ENCODE data around the gene EMX2.
A peak's percentile ranks its signal among the peaks of the same experiment; 100 is the strongest.

EMX2 gene

DNA sequence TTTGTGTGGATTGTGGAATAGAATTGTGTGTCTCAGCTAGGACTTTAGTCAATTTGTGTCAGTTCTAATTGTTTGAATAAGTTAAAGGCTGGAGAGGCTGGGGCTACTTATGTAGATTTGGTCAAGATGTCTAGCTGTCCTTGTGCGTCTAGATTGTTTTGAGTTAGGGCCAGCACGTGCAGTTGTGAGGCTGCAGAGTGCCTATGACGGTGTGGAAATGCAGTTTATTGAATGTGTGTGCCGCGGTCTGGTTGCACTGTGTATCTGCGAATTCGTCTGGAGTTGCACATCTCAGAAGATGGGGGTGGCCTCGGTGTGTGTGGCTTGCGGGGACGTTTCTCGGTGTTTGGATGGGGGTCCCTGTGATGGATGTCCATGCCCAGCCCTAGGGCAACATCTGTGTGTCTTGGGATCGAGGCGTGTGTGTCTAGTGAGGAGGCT is 10.2 kb downstream of the EMX2 start:
- DNase-seq (ENCODE audit: extremely low read depth, low read depth) = no peak
- H3K4me3 ChIP-seq (replicated peaks; ENCODE audit: low read depth, low read length) = no peak overlapping the region
- TF ChIP-seq, protein P1, sequence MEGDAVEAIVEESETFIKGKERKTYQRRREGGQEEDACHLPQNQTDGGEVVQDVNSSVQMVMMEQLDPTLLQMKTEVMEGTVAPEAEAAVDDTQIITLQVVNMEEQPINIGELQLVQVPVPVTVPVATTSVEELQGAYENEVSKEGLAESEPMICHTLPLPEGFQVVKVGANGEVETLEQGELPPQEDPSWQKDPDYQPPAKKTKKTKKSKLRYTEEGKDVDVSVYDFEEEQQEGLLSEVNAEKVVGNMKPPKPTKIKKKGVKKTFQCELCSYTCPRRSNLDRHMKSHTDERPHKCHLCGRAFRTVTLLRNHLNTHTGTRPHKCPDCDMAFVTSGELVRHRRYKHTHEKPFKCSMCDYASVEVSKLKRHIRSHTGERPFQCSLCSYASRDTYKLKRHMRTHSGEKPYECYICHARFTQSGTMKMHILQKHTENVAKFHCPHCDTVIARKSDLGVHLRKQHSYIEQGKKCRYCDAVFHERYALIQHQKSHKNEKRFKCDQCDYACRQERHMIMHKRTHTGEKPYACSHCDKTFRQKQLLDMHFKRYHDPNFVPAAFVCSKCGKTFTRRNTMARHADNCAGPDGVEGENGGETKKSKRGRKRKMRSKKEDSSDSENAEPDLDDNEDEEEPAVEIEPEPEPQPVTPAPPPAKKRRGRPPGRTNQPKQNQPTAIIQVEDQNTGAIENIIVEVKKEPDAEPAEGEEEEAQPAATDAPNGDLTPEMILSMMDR (IDR thresholded peaks at IDR 0.05; ENCODE audit: low read depth, low read length, missing control alignments) = no peak

DNA sequence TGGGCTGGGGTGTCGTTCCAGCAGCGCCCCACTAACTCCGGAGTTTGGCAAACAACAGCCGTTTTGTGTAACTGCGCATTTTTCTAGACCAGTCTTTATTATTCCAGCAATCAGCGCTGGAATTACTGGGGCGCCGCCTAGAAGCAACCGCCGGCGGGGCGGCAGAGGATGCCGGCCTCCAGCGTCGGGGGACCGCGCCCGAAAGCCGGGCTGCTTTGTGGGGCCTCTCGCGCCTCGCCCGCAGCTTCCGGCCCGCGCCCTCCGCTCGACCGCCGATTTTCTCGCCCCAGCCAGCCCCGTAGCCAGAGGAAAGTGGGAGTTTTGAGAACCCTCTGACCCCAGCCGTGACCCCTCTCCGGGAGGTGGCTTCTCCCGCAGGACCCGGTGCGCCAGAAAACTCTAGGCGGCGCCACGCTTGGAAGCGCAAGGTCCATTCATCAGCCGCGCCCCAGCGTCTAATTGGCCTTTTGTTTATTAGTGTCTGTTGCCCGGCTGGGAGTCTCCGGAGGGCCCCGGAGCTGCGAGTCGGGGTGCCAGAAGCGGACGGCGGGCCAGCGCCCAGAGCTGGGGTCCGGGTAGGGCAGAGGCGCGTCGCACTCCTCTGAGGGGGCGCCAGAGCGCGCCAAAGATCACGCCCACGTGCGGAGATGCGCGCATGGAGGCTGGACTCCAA is 10.7 kb downstream of the EMX2 start:
- H3K4me3 ChIP-seq (replicated peaks; ENCODE audit: low read depth, low read length) = no peak overlapping the region
- TF ChIP-seq, protein P1 (IDR thresholded peaks at IDR 0.05; ENCODE audit: low read depth, low read length, missing control alignments) = peak; percentile 25
- DNase-seq (ENCODE audit: extremely low read depth, low read depth) = no peak

DNA sequence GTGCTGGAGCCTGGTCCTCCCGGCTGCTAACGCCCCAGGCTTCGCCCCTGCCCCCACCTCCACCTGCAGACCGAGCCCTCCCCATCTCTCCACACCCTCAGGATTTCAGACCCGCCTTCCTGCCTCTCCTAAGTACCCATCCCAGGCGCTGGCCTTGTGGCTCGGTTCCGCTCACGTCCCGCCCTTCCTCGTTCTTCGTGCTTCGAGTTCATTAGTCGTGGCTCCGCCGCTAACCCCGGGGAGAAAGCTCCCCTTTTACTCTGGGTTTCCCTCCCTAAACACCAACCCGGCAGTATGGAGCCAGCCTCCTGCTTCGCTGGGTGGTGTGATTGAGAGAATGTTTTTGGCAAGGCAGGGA is 11.2 kb downstream of the EMX2 start:
- H3K4me3 ChIP-seq (replicated peaks; ENCODE audit: low read depth, low read length) = no peak overlapping the region
- DNase-seq (ENCODE audit: extremely low read depth, low read depth) = no peak
- TF ChIP-seq, protein P1 (IDR thresholded peaks at IDR 0.05; ENCODE audit: low read depth, low read length, missing control alignments) = no peak

DNA sequence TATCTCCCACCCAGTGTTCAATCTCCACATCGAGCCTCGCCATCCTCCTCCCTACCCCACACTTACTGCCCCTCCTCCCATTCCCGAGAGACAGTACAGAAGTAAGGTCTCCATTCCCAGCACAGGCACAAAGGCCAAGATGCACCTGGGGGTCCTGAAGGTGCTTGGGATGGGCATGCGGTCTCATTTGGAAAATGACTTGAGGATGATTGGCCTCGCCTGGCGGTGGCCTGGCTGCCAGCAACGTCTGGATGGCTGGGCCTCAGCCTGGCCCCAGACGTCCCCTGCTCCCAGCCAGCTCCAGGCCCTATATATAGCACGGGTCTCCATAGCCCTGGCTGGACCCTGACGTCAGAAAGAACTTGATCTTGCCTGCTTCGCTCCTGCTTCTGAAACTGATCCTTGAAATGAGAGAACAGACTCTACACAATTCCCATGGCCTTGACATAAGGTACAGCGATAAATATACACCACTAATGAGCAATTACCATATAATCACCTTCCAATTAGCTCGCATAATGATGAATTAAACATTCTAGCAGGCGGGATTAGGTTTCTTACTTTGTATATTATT is 11.8 kb downstream of the EMX2 start:
- no peak overlapping the region for H3K4me3 ChIP-seq (replicated peaks; ENCODE audit: low read depth, low read length)
- TF ChIP-seq, protein P1 (IDR thresholded peaks at IDR 0.05; ENCODE audit: low read depth, low read length, missing control alignments) = no peak
- DNase-seq (ENCODE audit: extremely low read depth, low read depth) = no peak

DNA sequence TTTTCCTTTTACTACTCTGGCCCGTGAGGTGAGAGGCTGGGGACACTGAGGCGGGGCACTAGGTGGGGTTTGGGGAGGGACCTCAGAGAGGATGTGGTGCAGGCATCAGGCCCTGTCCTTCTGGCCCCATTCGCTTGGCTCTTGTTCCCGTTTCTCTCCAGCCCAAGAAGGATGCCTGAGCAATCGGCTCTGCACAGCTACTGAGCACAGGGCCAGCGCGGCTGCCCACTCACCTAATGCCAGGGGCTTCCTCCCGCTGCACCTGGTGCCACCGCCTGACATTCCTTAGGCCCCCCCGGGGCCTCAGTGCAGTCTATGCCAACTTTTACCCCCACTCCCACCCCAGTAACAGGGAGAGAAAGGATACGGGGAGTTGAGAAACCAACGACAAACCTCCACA is 12.5 kb downstream of the EMX2 start:
- TF ChIP-seq, protein P1 (IDR thresholded peaks at IDR 0.05; ENCODE audit: low read depth, low read length, missing control alignments) = no peak
- no peak for DNase-seq (ENCODE audit: extremely low read depth, low read depth)
- no peak overlapping the region for H3K4me3 ChIP-seq (replicated peaks; ENCODE audit: low read depth, low read length)

DNA sequence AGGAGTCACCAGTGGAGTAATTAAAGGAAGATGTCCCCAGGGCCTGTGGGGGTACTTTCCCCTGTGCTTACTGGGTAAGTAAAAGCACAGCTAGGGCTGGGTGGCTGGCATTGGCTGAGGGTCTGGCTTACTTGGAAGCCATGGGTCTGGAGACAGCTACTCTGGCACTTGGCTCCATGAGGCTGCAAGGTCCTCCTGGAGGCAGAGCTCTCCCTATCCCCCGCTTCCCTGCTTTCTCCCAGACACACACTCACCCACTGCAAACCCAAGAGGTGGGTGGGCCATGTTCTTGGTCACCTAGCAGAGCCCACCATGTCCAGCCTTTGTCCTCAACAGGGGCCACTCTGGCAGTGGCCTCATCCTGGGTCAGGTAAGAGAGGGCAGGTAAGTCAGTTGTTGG is 13.3 kb downstream of the EMX2 start:
- DNase-seq (ENCODE audit: extremely low read depth, low read depth) = no peak
- no peak overlapping the region for H3K4me3 ChIP-seq (replicated peaks; ENCODE audit: low read depth, low read length)
- TF ChIP-seq, protein P1 (IDR thresholded peaks at IDR 0.05; ENCODE audit: low read depth, low read length, missing control alignments) = no peak
